GM21576 (cell line): ENCODE measurements around the gene FZD2.
"Not testable (repeated sequence)": the region's sequence is repeated elsewhere in the genome, so short reads cannot be mapped to it uniquely, and the experiment has no call there.

Source experiments
- ATAC-seq: cut with Tn5 transposase; IDR thresholded peaks from one replicate; pipeline ENCODE4 v1.9.1; 2021; ENCODE audit warnings: mild to moderate bottlenecking, moderate library complexity; ENCODE audit not compliant: unreplicated experiment

FZD2 gene

GRCh38 chr17:44556832-44557606 is at the start of gene FZD2:
Gene FZD2, plus strand, starts transcription at chr17:44557484. Its CDS starts 205 bp downstream, at chr17:44557689.
- ATAC-seq: no peak

DNA sequence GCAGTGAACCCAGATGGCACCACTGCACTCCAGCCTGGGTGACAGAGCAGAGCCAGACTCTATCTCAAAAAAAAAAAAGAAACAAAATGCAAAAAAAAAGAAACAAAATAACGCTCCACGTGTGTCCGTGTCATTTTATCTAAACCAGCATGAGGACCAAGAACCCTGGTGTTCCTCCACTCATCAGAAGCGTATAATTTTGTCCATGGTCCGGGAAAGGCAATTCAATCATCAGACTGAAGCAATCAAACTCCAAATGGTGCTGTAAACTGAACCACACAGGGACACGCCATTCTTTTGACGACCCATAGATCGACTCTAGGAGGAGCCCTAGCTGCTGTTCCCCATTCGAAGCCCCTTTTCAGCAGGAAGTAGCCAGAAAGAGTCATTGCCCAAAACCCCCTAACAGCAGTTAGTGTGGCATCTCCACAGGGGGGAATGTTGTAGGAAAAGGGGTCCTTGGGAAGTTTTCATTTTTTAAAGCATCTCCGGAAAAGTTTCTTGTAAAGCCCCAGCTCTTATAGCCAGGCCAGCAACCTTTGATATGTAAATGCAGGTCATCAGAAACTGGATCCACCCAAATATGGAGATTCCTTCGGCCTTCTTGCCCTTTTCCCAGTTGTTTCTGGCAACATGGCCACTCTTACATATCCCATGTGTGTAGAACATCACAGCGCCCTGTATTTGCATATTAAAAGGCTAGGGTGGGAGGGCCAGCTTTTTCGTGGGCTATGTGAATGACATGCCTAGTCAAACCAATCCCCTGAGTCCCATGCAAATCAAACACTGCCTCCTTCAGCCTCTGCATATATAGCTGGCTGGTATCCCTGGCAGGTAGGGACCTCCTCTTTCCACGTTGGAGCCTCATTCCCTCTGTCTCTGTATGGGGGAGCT is 45.8 kb upstream of the FZD2 start:
- not testable (repeated sequence) for ATAC-seq

GRCh38 chr17:44518032-44518431 is 39.3 kb upstream of the FZD2 start:
- ATAC-seq: no peak

DNA sequence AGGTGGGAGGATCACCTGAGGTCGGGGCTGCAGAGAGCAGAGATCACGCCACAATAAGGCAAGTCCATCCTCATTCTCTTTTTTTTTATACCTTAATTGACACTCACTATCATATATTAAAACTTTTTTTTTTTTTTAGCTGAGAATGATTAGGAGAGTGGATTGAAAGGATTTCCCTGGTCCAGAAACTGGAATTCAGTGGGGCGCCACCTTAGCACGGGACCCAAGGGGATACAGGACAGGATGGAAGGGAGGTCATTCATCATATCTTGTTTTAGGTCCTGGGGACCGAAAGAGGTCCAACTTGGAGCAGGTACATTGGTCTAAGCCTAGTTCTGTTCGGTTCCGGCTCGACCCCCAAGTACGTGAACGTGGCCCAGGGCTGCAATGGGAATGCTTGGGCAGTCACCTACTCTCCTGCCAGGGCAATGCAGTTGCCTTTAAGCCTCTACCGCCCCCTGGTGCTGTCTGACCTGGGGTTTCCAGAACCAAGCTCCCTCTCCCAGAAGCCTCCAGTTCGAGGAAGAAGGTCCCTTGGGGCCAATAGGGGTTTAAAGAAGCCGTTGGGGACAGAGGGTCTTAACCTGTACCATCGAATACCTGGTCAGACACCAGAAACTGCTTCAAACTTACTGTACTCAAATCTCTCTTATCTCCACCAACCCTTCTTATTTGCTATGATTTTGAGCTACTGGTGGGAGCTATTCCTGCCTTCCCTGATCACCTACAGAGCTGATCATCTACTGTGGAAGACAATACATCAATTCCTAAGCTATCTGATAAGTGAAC is 34.2 kb upstream of the FZD2 start:
- ATAC-seq: no peak

DNA sequence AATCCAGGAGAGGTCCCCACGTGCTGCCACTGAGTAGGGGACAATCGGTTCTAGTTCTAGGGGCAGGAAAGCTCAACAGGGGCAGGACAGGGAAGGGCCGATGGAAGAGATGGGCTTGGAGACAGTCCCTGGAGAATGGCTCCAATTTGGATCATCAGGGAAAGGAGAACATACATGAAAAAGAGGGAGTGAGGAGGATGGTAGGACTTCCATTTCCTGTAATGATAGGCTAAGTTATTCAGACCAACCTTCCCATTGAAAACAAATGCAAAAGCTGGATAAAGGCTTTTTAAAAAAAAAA is 33.7 kb upstream of the FZD2 start:
- no peak for ATAC-seq

DNA sequence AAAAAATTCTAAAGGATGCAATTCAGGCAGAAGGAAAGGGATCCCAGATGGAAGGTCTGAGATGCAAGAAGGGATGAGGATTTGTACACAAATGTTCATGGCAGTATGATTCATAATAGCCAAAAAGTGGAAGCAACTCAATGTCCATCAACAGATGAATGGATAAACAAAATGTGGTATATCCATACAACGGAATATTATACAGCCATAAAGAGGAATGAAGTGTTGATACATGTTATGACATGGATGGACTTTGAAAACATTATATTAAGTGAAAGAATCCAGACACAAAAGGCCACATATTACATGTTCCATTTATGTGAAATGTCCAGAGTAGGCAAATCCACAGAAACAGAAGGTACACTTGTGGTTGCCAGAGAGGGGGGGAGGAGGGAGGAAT is 30.2 kb upstream of the FZD2 start:
- no peak for ATAC-seq

GRCh38 chr17:44527954-44528353 is 29.3 kb upstream of the FZD2 start:
- no peak for ATAC-seq

GRCh38 chr17:44529864-44530263 is 27.4 kb upstream of the FZD2 start:
- no peak for ATAC-seq

DNA sequence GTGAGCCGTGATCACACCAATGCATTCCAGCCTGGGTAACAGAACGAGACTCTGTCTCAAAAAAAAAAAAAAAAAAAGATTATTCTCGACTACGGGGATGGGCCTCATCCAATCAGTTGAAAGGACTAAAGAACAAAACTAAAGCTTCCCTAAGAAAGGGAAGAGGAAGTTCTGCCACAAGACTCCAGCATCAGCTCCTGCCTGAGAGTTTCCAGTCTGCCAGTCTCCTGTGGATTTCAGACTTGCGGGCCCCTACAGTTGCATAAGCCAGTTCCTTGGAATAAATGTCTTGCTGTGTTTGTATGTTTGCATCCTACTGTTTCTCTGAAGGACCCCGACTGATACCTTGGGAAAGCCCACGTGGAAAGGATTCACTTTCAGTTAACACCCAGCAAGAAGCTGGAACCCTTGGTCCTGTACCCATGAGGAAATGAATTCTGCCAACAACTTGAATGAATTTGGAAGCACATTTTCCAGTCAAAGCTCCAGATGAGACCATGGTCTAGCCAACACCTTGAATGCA is 26.3 kb upstream of the FZD2 start:
- ATAC-seq: no peak

GRCh38 chr17:44533533-44534246 is 23.6 kb upstream of the FZD2 start:
- no peak for ATAC-seq

- ATAC-seq: no peak
Observed at GRCh38 chr17:44536090-44536953, 21.0 kb upstream of the FZD2 start.

GRCh38 chr17:44537922-44538321 is 19.4 kb upstream of the FZD2 start:
- ATAC-seq: not testable (repeated sequence)

DNA sequence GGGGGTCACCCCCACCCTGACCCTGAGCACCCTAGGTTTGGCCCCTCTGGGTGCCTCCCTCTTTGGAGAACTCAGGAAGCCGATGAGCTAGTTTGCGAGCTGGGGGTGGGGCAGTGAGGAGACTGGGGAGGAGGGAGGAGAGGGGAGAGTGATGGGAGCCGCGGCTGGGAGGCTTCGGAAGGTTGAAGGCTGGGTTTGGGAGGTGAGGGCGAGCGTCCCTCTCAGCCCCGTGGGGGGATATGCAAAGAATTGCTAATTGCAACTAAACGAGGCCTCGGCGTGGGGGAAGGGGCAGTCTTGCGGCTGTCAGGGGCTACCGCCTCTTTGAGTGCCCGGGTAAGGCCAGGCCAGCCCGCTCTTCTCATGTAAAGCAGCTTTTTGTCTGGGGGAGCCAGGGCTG is 17.6 kb upstream of the FZD2 start:
- ATAC-seq: no peak

DNA sequence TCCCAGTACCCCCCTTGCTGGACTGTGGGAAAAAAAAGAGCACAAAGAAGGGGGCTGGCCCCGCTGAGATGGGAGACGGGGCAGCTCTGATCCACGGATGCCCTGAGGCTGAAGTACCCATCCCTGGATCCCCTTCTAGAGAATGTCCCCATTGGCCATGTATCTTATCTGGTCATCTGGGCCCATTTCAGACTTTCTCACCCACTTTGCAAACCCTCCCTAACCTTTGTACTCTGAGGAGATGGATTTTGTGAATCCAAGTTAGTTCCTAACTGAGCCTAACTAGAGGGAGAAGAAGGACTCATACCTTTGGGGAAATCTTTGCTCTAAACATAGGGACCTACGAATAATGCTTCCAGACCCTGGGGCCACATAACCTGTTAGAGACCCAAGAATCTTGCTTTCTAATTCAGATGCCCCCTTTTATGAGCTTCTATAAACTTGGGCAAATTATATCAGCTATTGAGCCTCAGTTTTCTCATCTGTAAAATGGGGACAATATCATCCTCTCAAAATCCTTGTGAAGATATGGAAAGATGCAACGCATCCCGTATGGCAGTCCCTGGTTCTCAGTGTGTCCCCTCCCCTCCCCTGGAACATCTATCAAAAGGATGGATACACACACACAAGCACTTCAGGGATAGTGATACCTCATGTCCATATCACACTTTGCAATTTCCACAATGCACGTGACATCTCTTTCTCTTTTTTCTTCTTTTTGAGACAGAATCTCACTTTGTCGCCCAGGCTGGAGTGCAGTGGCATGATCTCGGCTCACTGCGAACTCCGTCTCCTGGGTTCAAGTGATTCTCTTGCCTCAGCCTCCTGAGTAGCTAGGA is 16.8 kb upstream of the FZD2 start:
- ATAC-seq: no peak

DNA sequence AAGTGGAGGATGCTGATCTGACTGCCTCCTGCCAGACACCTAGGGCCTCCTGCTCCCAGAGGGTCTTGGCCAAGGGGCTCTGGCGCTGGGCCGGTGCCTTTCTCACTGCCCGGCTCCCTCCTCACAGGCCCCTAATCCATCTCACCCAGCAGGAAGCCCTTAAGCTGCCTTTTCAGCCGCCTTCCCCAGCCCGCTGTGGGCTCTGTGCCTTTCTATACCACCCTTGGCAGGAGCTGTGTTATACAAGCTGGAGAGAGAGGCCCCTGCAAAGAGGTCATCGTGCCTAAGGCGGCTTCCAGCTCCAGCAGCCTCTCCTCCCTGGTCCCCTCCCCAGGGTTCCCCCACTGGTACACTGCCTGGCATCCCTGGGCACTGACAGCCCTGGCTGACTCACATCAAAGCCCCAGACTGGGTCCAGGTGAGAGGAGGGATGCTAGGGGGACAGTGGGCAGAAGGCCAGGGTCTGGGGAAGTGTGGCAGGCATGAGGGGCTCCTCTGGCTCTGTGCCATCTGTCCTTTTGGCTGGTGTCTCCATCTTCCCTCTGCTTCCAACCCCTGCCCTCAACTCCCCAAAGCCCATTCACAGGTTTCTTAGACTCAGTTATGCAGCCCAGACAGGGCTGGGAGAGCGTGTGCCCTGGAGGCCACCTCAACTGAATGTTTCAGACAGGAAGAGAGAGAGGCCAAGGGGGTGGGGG is 15.3 kb upstream of the FZD2 start:
- no peak for ATAC-seq

- no peak for ATAC-seq
Observed at GRCh38 chr17:44543213-44543904, 13.9 kb upstream of the FZD2 start.

GRCh38 chr17:44543905-44544523 is 13.3 kb upstream of the FZD2 start:
- ATAC-seq: no peak
